ENCODE data around the gene ACTR10.

The ACTR10 gene

DNA sequence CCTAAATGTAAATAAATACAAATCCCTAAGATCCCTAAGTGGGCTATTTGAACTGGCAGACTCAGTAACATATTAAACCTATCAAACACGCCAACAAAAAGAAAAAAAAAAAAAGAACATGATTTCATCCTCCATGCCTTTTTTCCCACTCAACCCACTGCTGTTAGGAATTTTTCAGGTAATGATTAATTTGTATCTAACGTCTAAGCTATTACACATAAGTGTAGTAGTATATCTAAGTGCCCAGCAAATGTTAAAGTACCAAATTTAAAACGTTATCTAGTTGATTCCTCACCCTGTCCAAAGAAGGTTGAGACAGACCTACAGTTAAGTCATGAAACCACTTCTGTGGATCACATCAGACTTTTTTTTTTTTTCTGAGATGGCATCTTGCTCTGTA is 82.0 kb downstream of the ACTR10 start:
- DNase-seq (ENCODE audit: low read depth) = no peak

DNA sequence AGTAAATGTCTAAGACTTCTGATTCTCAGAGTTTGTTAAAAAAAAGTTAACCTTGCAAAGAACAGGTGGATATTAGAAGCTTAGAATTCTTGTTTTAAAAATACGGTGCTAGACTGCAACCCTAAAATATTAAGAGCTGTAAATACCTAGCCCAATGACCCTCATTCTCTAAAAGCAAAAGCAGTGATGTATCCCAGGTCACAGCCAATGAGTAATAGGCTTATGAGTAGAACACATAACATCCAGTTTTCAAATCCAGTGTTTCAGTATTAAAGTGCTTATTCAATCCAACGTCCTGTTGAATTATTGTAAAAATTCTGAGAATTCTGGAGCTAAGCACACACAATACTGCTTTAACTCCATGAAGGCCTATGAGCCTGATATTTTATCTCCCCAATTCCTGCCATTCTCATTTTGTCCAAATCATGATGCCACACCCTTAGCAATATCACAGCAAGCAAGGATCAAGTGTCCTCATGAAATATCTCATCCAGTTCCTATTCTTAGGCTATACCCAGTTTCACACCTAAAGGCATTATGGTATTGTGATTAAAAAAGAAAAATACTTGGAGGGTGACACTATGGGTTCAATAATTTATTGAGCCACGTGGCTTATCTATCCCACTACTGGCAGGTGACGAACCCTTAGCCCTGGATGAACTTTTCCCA is 83.1 kb downstream of the ACTR10 start:
- no peak for DNase-seq (ENCODE audit: low read depth)

DNA sequence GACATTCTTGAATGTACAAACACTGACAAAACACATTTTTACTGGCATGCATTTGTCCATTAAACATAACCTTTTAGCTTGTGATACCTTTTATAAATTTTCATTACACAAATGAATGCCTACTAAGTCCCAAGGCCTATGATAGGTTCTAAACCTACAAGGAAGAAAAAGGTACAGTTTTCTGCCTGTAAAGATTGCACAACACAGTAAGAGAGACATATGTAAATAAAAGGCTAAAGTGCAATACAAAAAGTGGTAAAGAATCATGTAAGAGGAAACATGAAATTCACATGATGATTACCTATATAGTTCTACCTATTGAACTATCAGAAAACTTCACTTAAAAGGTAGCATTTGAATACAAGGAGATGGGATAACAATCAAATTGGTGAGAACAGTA is 83.8 kb downstream of the ACTR10 start:
- no peak for DNase-seq (ENCODE audit: low read depth)

DNA sequence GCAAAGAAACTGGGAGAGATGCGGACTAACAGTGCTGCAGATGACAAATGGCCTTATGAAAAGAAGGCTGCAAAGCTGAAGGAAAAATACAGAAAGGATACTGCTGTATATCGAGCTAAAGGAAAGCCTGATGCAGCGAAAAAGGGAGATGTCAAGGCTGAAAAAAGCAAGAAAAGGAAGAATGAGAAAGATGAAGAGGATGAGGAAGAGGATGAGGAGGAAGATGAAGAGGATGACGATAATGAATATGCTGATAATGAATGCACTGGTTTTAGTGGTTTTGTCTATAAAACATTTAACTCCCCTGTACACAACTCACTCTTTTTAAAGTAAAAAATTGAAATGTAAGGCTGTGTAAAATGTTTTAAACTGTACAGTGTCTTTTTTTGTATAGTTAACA is 85.2 kb downstream of the ACTR10 start:
- DNase-seq (ENCODE audit: low read depth) = no peak
